IPS DF 6.9 (cell line): ENCODE measurements around the gene MDN1.
A peak's percentile ranks its signal among the peaks of the same experiment; 100 is the strongest.
"Not testable (repeated sequence)": the region's sequence is repeated elsewhere in the genome, so short reads cannot be mapped to it uniquely, and the experiment has no call there.

Experiments used
- DNase-seq: peaks from one replicate; pipeline ENCODE4 v3.0.0-alpha.2; 2013; ENCODE audit warnings: low read depth, low spot score
- H3K27ac ChIP-seq: one replicate; pipeline ENCODE4 v1.5.1; 2013; ENCODE audit warnings: low read length, control low read depth
- H3K27me3 ChIP-seq: 2 replicates; pipeline ENCODE4 v1.6.1; 2013; ENCODE audit warnings: mild to moderate bottlenecking, low read length; ENCODE audit not compliant: control insufficient read depth, insufficient read depth
- H3K36me3 ChIP-seq: 2 replicates; pipeline ENCODE4 v1.6.1; 2013; ENCODE audit warnings: low read length; ENCODE audit not compliant: control insufficient read depth, insufficient read depth
- H3K4me1 ChIP-seq: 2 replicates; pipeline ENCODE4 v1.6.1; 2013; ENCODE audit warnings: low read length; ENCODE audit not compliant: control insufficient read depth, insufficient read depth
- H3K4me3 ChIP-seq: 2 replicates; pipeline ENCODE4 v1.5.1; 2013; ENCODE audit warnings: mild to moderate bottlenecking, low read length
- H3K9me3 ChIP-seq: 2 replicates; pipeline ENCODE4 v1.6.1; 2013; ENCODE audit warnings: low read length, inconsistent platforms; ENCODE audit not compliant: control insufficient read depth, insufficient read depth
- WGBS: extraction: QIAGEN DNeasy Blood & Tissue Kit; methylation state at CpG from one replicate; pipeline ENCODE4 v1.1.7; 2013; ENCODE audit warnings: mixed read lengths, missing lambda C conversion rate; ENCODE audit not compliant: insufficient read length, insufficient coverage; 5-methylcytosine and 5-hydroxymethylcytosine counted together

MDN1 gene

DNA sequence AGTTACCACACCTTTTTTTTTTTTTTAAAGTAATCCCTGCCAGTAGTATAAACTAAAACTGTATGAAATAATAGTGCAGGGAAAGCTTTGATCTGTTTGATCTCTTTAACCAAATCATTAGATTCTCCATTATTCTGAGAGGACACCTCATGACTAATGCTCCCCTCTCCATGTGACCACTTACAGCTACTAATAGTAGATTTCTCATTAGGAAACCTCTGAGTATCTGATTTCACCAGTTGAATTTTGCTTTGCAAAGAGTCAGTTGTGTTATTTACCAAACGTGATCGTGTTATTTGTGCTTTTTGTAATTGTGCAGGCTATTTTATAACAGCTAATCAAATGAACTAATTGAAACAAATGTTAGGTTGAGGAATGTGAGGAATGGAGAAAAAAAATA, 22.6 kb upstream of the MDN1 start:
- no peaks in the 10 kb centered on the region for H3K4me1 ChIP-seq
- WGBS = no CpG with 5 or more reads among the region's 2 CpGs
- H3K36me3 ChIP-seq = no peaks in the 10 kb centered on the region
- no peaks in the 10 kb centered on the region for H3K27me3 ChIP-seq
- no peaks in the 10 kb centered on the region for H3K9me3 ChIP-seq
- no peak overlapping the region for H3K27ac ChIP-seq
- H3K4me3 ChIP-seq = no peak overlapping the region
- no peak for DNase-seq

DNA sequence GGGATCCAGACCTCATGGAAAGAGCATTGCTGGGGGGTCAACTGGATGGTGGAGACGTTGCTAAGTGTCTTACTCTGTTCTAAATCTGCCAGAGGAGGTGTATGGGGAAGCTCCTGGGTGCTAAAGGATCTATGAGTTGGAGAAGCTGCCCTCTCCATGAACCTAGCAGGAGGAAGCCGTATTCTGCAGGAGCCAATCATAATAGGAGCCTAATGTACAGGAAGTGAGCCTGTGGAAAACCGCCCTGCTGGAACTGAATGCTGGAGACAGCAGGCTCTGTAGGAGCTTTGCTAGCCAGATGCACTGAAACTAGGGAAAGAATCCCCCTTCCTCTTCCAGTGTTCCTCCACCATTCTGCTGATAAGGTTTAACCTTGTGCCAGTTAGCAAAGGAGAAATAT, 20.9 kb upstream of the MDN1 start:
- DNase-seq = no peak
- no peaks in the 10 kb centered on the region for H3K4me1 ChIP-seq
- no CpG with 5 or more reads among the region's 3 CpGs for WGBS

DNA sequence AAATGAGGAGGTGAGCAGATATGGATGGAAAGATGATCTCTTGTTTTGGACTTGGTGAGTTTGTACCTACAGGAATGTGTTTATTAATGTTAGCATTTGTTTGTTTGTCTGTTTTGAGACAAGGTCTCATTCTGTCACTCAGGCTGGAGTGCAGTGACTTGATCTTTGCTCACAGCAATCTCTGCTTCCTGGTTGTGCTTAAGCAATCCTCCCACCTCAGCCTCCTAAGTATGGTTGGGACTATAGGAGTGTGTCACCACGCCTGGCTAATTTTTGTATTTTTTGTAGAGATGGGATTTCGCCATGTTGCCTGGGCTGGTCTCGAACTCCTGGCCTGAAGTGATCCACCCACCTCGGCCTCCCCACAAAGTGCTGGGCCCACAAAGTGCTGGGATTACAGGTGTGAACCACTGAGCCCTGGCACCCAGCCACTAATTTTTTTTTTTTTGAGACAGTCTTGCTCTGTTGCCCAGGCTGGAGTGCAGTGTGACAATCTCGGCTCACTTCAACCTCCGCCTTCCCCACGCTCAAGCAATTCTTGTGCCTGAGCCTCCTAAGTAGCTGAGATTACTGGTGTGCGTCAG, 17.1 kb upstream of the MDN1 start:
- peaks cover 5% of the 10 kb centered on the region; the same call in 1 of the 2 replicates for H3K36me3 ChIP-seq
- no peak overlapping the region for H3K27ac ChIP-seq
- no CpG with 5 or more reads among the region's 8 CpGs for WGBS
- H3K9me3 ChIP-seq = no peaks in the 10 kb centered on the region
- no peaks in the 10 kb centered on the region for H3K4me1 ChIP-seq
- no peak for DNase-seq
- no peaks in the 10 kb centered on the region for H3K27me3 ChIP-seq
- H3K4me3 ChIP-seq = no peak overlapping the region

More for the DNA sequence above, 20.9 kb upstream of the MDN1 start:
- no peaks in the 10 kb centered on the region for H3K27me3 ChIP-seq
- no peaks in the 10 kb centered on the region for H3K9me3 ChIP-seq
- no peak overlapping the region for H3K27ac ChIP-seq
- H3K36me3 ChIP-seq = no peaks in the 10 kb centered on the region
- H3K4me3 ChIP-seq = no peak overlapping the region

DNA sequence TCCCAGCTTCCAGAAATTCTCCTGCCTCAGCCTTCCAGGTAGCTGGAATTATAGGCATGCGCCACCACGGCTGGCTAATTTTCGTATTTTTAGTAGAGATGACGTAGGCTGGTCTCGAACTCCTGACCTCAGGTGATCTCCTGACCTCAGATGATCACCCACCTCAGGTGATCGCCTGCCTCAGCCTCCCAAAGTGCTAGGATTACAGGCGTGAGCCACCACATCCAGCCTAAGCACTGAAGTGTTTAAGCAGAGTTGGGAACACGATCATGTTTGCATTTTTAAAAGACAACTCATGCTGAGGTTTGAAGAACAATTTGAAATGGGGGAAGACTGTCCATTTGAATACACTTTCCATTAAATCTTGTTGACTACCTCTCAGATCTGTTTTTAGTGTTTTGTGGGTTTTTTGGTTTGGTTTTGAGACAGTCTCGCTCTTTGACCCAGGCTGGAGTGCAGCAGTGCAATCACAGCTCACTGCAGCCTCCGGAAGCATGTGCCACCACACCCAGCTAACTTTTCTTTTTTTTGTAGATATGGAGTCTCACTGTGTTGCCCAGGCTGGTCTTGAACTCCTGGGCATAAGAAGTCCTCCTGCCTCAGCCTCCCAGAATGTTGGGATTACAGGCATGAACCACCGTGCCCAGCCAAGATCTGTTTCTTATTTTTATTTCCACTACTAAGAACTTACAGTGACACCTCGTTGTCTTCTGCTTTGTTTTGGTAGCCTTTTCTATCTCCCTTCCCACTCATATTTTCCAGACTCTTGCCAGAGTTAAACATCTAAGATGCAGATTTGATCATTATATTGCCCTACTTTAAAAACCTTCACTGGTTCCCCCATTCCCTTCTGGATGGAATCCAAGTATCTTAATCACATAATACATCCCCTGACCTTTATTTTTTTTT, 15.5 kb upstream of the MDN1 start:
- peaks cover 5% of the 10 kb centered on the region; the same call in 1 of the 2 replicates for H3K36me3 ChIP-seq
- H3K27me3 ChIP-seq = no peaks in the 10 kb centered on the region
- no peak overlapping the region for H3K4me3 ChIP-seq
- no peaks in the 10 kb centered on the region for H3K4me1 ChIP-seq
- H3K27ac ChIP-seq = no peak overlapping the region
- H3K9me3 ChIP-seq = no peaks in the 10 kb centered on the region
- no CpG with 5 or more reads among the region's 12 CpGs for WGBS
- no peak for DNase-seq

DNA sequence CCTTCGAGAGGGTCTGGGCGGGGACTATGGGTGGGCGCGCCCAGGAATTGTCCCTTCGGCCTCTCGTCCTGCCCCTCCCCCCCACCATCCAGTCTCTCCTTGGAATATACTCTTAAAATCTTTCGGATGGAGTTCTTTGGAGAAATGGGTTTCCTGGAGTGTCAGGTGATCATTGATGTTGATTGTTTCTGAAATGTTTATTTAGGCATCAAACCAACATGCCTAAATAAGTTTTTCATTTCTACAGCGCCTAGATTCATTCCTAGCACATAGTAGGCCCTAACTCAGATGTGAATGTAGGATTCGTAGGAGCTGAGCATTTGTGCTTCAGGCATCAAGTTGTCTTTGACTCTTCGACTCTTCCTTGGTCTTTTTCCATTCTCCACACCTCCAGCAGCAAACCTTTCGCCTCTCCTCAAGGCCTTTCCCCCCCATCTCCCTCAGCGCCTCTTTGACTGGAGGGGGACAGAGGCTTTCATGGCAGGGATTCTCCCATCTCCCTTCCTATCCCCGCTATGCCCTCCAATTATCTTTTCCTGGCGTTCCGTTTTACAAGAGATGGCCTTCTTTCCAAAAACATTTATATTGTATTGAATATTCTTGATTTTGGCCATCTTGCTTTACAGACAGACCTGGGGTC, 10.7 kb upstream of the MDN1 start:
- no CpG with 5 or more reads among the region's 15 CpGs for WGBS
- H3K4me1 ChIP-seq = no peaks in the 10 kb centered on the region
- no peaks in the 10 kb centered on the region for H3K27me3 ChIP-seq
- no peaks in the 10 kb centered on the region for H3K9me3 ChIP-seq
- no peak overlapping the region for H3K27ac ChIP-seq
- peak overlapping the region; percentile 88; the same call in 1 of the 2 replicates for H3K4me3 ChIP-seq
- H3K36me3 ChIP-seq = peaks cover 5% of the 10 kb centered on the region; the same call in 1 of the 2 replicates
- no peak for DNase-seq

DNA sequence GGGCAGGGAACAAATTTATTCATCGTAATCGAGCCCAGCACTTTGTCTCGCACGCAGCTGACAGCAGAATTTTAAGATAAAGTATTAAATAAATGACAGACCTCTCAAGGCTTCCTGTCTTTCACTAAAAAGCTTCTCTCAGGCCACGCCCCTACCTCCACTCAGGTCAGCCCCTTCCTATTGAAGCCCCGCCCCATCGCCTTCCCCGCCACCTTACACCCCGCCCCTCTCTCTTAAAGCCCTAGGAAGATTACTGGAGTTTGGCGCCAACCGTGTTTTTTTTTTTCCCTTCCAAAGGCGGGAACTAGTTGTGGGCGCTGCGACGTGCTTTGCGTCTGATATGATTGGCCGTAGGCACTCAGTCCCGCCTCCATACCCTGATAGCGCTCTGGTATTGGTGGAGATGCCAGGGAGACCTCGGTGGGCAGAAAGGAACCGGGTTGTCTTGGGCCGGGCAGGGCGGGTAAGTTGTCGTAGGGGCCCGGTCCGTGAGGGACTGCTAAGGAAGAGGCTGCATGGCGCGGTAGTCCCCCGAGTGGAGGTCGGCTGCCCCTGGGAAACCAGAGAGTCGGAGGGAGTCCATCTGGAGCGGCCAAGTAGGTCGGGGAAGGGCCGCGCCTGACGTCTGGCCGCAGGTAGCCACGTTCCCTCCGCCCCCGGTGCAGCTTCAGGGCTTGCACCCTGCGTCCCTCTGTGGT, 10.0 kb upstream of the MDN1 start, which contains the start of gene CASP8AP2:
Gene CASP8AP2 (plus strand): TSS at position 409 of the 698 bp plus-strand sequence.
- no peaks in the 10 kb centered on the region for H3K4me1 ChIP-seq
- H3K4me3 ChIP-seq = peak within 1 kb of the TSS; percentile 88; the same call in 1 of the 2 replicates
- no peaks in the 10 kb centered on the region for H3K27me3 ChIP-seq
- DNase-seq = peak; percentile 98
- no peaks in the 10 kb centered on the region for H3K9me3 ChIP-seq
- H3K27ac ChIP-seq = no peak within 1 kb of the TSS
- H3K36me3 ChIP-seq = peaks cover 5% of the 10 kb centered on the region; the same call in 1 of the 2 replicates
- no CpG with 5 or more reads among the region's 41 CpGs for WGBS

DNA sequence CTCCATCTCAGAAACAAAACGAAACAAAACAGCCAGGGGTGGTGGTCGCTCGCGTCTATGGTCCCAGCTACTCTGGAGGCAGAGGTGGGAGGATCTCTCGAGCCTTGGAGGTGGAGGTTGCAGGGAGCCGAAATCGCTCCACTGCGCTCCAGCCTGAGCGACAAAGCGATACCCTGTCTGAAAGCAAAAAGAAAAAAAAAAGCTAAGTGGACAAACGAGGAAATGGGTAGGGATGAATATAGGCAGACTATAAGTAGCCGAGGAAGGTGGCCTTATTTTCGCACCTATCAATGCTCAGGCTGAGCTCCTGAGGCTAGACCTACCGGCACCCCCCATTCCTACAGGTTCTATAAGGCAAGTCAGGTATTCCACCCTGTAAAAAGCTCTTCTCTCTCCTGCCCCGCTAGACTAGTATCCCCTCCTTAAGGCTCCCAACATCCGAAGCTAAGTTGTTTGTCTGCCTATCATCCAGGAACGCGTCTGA, 9.4 kb upstream of the MDN1 start:
- peaks cover 5% of the 10 kb centered on the region; the same call in 1 of the 2 replicates for H3K36me3 ChIP-seq
- WGBS = no CpG with 5 or more reads among the region's 18 CpGs
- DNase-seq = no peak
- H3K27me3 ChIP-seq = no peaks in the 10 kb centered on the region
- H3K4me3 ChIP-seq = peak overlapping the region; percentile 43; the same call in 1 of the 2 replicates
- no peaks in the 10 kb centered on the region for H3K9me3 ChIP-seq
- no peaks in the 10 kb centered on the region for H3K4me1 ChIP-seq
- no peak overlapping the region for H3K27ac ChIP-seq

DNA sequence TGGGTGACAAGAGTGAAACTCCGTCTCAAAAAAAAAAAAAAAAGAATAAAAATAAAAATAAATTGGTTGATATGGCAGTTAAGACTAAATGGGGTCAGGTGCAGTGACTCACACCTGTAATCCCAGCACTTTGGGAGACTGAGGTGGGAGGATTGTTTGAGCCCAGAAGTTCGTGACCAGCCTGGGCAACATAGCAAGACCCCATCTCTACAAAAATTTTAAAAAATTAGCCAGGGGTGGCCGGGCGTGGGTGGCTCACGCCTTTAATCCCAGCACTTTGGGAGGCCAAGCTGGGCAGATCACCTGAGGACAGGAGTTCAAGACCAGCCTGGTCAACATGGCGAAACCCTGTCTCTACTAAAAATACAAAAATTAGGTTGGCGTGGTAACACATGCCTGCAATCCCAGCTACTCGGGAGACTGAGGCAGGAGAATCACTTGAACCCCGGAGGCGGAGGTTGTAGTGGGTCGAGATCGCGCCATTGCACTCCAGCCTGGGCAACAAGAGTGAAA, 8.9 kb upstream of the MDN1 start:
- H3K4me1 ChIP-seq, H3K27ac ChIP-seq, H3K4me3 ChIP-seq, DNase-seq, H3K27me3 ChIP-seq, H3K36me3 ChIP-seq, H3K9me3 ChIP-seq: not testable (repeated sequence)
- no CpG with 5 or more reads among the region's 13 CpGs for WGBS

DNA sequence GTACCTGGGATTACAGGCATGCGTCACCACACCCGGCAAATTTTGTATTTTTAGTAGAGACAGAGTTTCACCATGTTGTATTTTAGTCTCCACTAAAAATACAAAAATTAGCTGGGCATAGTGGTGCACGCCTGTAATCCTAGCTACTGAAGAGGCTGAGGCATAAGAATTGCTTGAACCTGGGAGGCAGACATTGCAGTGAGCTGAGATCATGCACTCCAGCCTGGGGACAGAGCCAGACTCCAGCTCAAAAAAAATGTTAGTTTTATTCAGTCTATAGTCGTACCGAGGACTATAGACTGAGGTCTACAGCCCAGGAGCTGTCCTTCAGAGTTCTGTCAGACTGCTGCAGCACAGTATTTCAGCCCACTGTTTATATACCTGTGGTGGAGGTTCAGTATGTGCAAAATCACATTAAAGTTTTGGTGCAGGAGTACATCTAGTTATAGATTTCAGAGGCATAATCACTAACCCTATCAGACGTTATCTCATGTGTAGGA, 6.5 kb upstream of the MDN1 start:
- no CpG with 5 or more reads among the region's 6 CpGs for WGBS
- H3K4me1 ChIP-seq = no peaks in the 10 kb centered on the region

More for the DNA sequence above, 6.5 kb upstream of the MDN1 start:
- Histone ChIP-seq H3K27ac (no peak overlapping the region), H3K9me3 (no peaks in the 10 kb centered on the region), H3K27me3 (no peaks in the 10 kb centered on the region), H3K36me3 (no peaks in the 10 kb centered on the region), H3K4me3 (no peak overlapping the region)
- DNase-seq = no peak
